HUES64 (cell line): ENCODE data around the gene LSP1.

ENCODE experiments used
- H3K27ac ChIP-seq: 2 replicates; pipeline ENCODE4 v1.7.0; 2013; ENCODE audit warnings: low read depth, low read length, inconsistent platforms
- H3K27me3 ChIP-seq: 2 replicates; pipeline ENCODE4 v1.6.1; 2013; ENCODE audit warnings: mild to moderate bottlenecking, low read length; ENCODE audit not compliant: insufficient read depth
- H3K36me3 ChIP-seq: 2 replicates; pipeline ENCODE4 v1.6.1; 2013; ENCODE audit warnings: mild to moderate bottlenecking, low read length; ENCODE audit not compliant: insufficient read depth
- H3K4me1 ChIP-seq: 2 replicates; pipeline ENCODE4 v1.6.1; 2013; ENCODE audit warnings: mild to moderate bottlenecking, low read length, moderate library complexity; ENCODE audit not compliant: insufficient read depth
- H3K4me3 ChIP-seq: 2 replicates; pipeline ENCODE4 v1.5.1; 2013; ENCODE audit warnings: mild to moderate bottlenecking, low read length, moderate library complexity
- H3K9ac ChIP-seq: 2 replicates; pipeline ENCODE4 v1.6.1; 2013; ENCODE audit warnings: mild to moderate bottlenecking, low read depth, low read length
- H3K9me3 ChIP-seq: 2 replicates; pipeline ENCODE4 v1.6.1; 2013; ENCODE audit warnings: low read depth, low read length; ENCODE audit not compliant: insufficient read depth
- WGBS: fragments of 150-250, 120-280 bp; methylation state at CpG from one replicate; pipeline ENCODE4 v1.1.7; 2013; ENCODE audit warnings: missing lambda C conversion rate; 5-methylcytosine and 5-hydroxymethylcytosine counted together

LSP1 gene

DNA sequence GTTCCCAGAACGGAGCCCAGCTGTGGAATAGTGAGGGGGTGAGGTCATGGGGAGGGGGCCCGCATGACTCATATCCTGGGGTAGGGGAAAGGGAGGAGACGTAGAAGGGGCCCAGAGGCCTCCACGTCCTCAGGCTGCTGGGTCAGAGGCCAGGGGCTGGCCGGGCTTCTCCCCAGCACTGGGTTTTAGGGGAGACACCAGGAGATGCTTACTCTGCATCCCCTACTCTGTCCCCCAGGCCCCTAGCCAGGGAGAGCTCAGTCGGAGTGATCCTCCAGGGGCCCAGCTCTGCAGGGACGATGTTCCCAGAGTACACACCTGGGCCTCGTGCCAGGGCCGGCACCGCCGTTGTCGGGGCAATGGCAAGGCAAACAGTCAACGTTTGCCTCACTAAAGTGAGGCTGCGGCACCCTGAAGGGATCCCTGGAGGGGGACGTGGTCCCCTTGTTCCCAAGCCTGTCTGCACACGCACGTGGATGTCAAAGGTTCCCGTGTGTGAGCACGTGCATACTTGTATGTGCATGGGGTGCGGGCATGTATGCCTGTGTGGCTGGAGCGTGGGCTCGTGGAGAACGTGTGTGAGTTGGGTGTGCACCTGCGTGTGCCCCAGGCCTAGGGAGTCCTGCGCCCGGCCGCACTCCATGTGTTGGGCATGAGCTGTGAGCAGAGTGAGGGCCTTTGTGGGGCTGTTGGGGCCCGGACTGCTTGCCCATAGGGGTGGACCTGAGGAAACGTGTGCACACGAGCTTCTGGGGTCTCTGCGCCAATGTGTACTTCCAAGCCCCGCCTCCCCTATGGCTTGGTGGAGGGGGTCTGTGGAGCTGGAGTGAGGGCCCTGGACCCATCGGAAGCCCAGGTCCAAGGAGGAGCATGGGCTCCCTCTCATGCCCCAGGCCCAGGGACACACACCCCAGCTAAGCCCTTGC, 24.6 kb downstream of the LSP1 start:
- no peak overlapping the region for H3K27ac ChIP-seq
- H3K36me3 ChIP-seq: no peaks in the 10 kb centered on the region
- no peaks in the 10 kb centered on the region for H3K9me3 ChIP-seq
- no peak overlapping the region for H3K4me3 ChIP-seq
- no peaks in the 10 kb centered on the region for H3K4me1 ChIP-seq
- H3K9ac ChIP-seq: no peak overlapping the region
- 87% methylated on average over 33 of the region's 33 CpGs for WGBS
- no peaks in the 10 kb centered on the region; the same call in 1 of the 2 replicates for H3K27me3 ChIP-seq

DNA sequence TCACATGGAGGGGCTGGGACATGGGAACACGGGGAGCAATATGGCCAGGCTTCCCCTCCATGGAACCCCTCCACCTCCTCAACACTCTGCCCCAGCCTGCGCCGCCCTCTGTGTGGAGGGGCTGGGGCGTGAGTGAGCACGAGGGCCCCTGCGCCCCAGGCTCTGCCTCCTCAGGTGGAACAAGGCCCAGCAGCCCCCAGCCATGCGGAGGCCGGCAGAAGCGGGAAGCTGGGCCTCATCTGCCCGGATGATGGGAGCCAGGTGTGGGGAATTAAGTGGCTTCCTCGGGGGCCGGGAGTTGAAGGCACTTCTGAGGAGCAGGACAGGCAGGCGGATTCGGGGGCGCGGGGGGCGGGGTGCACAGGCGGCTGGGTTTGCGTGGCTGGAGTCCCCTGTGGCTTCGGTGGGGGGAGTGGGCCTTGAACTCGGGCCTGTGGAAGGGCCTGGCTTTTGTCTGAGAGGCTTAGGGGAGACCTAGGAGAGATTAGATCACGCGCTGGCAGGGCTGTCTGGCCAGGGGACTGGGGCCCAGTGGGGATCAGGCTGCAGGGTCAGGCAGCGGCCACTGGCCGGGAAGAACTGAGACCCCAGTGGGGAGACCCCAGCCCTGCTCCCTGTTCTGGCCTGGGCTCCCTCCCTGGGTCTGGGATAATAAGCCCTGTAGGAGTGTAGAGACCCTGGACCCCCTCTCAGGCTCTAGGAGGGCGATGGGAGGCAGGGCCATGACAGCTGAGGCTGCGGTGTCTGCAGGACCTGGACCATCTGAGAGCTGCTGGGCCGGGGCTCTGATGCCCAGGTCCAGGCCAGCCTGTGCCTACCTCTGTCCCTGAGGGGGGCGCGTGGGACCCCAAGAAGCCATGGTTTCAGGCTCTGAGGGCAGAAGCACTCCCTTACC, 25.5 kb downstream of the LSP1 start:
- H3K4me1 ChIP-seq: peaks cover 3% of the 10 kb centered on the region; the same call in 1 of the 2 replicates
- no peak overlapping the region for H3K4me3 ChIP-seq
- 93% methylated on average over 30 of the region's 30 CpGs for WGBS
- H3K9ac ChIP-seq: no peak overlapping the region
- no peaks in the 10 kb centered on the region; the same call in 1 of the 2 replicates for H3K27me3 ChIP-seq
- H3K36me3 ChIP-seq: no peaks in the 10 kb centered on the region
- no peak overlapping the region for H3K27ac ChIP-seq
- no peaks in the 10 kb centered on the region for H3K9me3 ChIP-seq

DNA sequence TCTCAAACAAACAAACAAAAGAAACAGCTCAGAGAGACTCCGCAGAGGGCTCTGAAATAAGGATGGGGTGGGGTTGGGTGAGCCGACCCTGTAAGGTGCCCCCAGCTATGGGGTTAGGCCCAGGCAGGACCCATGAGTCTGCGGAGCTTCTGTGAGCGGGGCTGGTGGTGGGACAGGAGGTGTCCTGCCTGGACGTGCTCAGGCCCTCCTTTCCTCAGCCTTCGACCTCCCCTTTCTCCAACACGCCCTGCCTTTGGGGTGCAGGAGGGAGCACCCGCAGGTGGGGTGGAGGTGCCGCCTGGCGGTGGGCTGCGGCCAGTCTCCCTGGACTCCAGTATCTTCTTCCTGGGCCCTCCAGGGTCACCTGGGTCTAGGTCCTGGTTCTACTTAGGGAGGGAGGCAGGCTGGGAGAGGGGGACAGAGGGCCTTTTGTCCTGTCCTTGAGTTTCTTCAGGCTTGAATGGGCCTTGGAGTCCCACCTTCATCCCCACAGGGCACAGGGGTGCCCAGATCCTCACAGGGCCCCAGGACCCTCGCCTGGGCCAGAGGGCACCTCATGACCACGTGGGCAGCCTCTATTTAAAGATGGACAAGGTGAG, 26.6 kb downstream of the LSP1 start:
- Histone ChIP-seq H3K9me3 (no peaks in the 10 kb centered on the region), H3K4me3 (no peak overlapping the region), H3K36me3 (no peaks in the 10 kb centered on the region), H3K4me1 (peaks cover 3% of the 10 kb centered on the region; the same call in 1 of the 2 replicates), H3K27ac (no peak overlapping the region), H3K27me3 (no peaks in the 10 kb centered on the region; the same call in 1 of the 2 replicates), H3K9ac (no peak overlapping the region)
- WGBS: 89% methylated on average over 13 of the region's 13 CpGs

- no peaks in the 10 kb centered on the region for H3K36me3 ChIP-seq
- WGBS: 91% methylated on average over 32 of the region's 32 CpGs
- no peak overlapping the region for H3K9ac ChIP-seq
- peaks cover 3% of the 10 kb centered on the region; the same call in 1 of the 2 replicates for H3K4me1 ChIP-seq
- no peak overlapping the region for H3K27ac ChIP-seq
- no peak overlapping the region for H3K4me3 ChIP-seq
- H3K27me3 ChIP-seq: no peaks in the 10 kb centered on the region; the same call in 1 of the 2 replicates
- H3K9me3 ChIP-seq: no peaks in the 10 kb centered on the region
These were observed 27.2 kb downstream of the LSP1 start for GRCh38 chr11:1879941-1880720.

- no peaks in the 10 kb centered on the region for H3K36me3 ChIP-seq
- WGBS: 86% methylated on average over 9 of the region's 9 CpGs
- no peaks in the 10 kb centered on the region for H3K9me3 ChIP-seq
- peaks cover 3% of the 10 kb centered on the region; the same call in 1 of the 2 replicates for H3K4me1 ChIP-seq
- H3K27ac ChIP-seq: no peak overlapping the region
- no peaks in the 10 kb centered on the region; the same call in 1 of the 2 replicates for H3K27me3 ChIP-seq
- H3K4me3 ChIP-seq: no peak overlapping the region
- H3K9ac ChIP-seq: no peak overlapping the region
These were observed 28.0 kb downstream of the LSP1 start for GRCh38 chr11:1880746-1881441.

- no peak overlapping the region for H3K9ac ChIP-seq
- no peaks in the 10 kb centered on the region for H3K9me3 ChIP-seq
- no peaks in the 10 kb centered on the region; the same call in 1 of the 2 replicates for H3K27me3 ChIP-seq
- no peak overlapping the region for H3K4me3 ChIP-seq
- WGBS: 90% methylated on average over 42 of the region's 43 CpGs
- H3K4me1 ChIP-seq: peaks cover 3% of the 10 kb centered on the region; the same call in 1 of the 2 replicates
- H3K27ac ChIP-seq: no peak overlapping the region
- no peaks in the 10 kb centered on the region for H3K36me3 ChIP-seq
These were observed 28.8 kb downstream of the LSP1 start for GRCh38 chr11:1881442-1882264.

DNA sequence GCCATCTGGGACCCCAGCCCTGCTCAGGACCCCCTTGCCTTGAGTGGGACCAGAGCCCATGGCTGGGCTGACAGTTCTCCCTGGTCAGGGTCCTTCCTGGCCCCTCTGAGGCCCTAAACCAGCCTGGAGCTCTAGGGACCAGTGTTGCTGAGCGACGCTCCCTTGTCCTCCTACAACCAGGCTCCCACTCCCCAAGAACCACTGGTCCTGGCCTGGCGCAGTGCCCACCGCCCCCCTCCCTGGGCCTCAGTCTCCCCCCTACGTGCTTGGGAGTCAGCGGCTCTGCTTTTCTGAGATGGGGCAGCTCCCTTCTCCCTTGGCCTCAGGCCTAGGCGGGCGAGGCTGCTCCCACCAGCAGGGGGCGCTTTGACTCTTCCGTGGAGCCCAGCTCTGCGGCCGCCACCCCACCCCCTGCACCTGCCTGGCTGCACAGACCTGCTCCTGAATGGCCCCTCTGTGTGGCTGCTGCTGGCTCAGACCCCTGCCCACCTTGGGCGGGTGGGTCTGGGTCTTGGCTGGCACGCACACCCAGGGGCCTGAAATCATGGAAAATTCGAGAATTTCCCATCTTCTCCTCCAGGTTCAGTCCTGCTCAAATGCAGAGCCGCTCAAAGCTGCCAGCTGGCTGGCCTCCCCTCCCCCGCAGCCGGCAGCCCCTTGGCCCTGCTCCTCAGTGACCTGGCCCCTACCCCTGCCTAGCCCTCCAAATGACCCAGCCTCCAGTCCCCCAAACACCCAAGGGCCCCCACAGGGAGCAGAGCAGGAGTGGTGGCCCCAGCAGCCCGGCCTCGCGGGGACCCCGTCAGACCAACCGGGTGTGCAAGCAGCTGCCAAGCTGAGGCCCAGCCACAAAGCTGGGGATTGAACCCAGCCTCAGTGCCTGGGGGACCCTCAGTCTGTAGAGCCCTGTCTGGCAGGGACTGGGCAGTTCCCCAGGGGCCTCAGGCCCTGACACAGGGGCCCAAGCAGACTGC, 29.7 kb downstream of the LSP1 start:
- 36% methylated on average over 23 of the region's 23 CpGs for WGBS
- no peak overlapping the region; the same call in 1 of the 2 replicates for H3K9ac ChIP-seq
- H3K36me3 ChIP-seq: no peaks in the 10 kb centered on the region
- H3K4me3 ChIP-seq: no peak overlapping the region
- no peaks in the 10 kb centered on the region; the same call in 1 of the 2 replicates for H3K27me3 ChIP-seq
- H3K27ac ChIP-seq: no peak overlapping the region
- peaks cover 3% of the 10 kb centered on the region; the same call in 1 of the 2 replicates for H3K4me1 ChIP-seq
- no peaks in the 10 kb centered on the region for H3K9me3 ChIP-seq

GRCh38 chr11:1883346-1884302, 30.7 kb downstream of the LSP1 start:
- H3K36me3 ChIP-seq: no peaks in the 10 kb centered on the region
- H3K27ac ChIP-seq: no peak overlapping the region

More at GRCh38 chr11:1883346-1884302, 30.7 kb downstream of the LSP1 start:
- no peak overlapping the region for H3K4me3 ChIP-seq
- no peak overlapping the region for H3K9ac ChIP-seq
- H3K4me1 ChIP-seq: peaks cover 3% of the 10 kb centered on the region; the same call in 1 of the 2 replicates
- H3K27me3 ChIP-seq: no peaks in the 10 kb centered on the region; the same call in 1 of the 2 replicates
- H3K9me3 ChIP-seq: no peaks in the 10 kb centered on the region
- 95% methylated on average over 14 of the region's 14 CpGs for WGBS
